H1 (cell line): Measurements from ENCODE around the gene PEX19. TPM values are rescaled to one million over a fixed set of nuclear protein-coding genes. Genes with fewer than 3 reads are reported as not detected.

Experiments
- BCL11A ChIP-seq, 2 experiments: IDR thresholded peaks; one replicate each; pipeline ENCODE4 v1.6.1; 2011; ENCODE audit warnings: low read depth in 2 of 2, low read length in 2 of 2, mild to moderate bottlenecking in 2 of 2
- BRCA1 ChIP-seq: IDR thresholded peaks from 2 replicates; pipeline ENCODE4 v1.6.1; 2012; ENCODE audit warnings: low read depth, low read length, improper control_type of control experiment
- EP300 ChIP-seq, 2 experiments: IDR thresholded peaks; 1 replicate in 1 of 2; 2 replicates in 1 of 2; pipeline ENCODE4 v1.6.1; 2011 to 2012; ENCODE audit warnings: low read depth in 2 of 2, low read length in 2 of 2, mild to moderate bottlenecking in 2 of 2, borderline replicate concordance in 1 of 2, inconsistent platforms in 1 of 2, moderate library complexity in 1 of 2
- GTF2F1 ChIP-seq: IDR thresholded peaks from 2 replicates; pipeline ENCODE4 v1.6.1; 2012; ENCODE audit warnings: low read depth, low read length, improper control_type of control experiment, borderline replicate concordance
- NRF1 ChIP-seq: IDR thresholded peaks from 2 replicates; pipeline ENCODE4 v1.6.1; 2011; ENCODE audit warnings: mild to moderate bottlenecking, low read depth, low read length, improper control_type of control experiment
- PHF8 ChIP-seq: fragments of 200-600 bp; sonication (generic); conservative IDR thresholded peaks from 2 replicates; pipeline ENCODE4 v1.7.1; 2012; ENCODE audit warnings: low read depth, mild to moderate bottlenecking, inconsistent platforms, low read length, moderate library complexity
- SIX5 ChIP-seq: IDR thresholded peaks from 2 replicates; pipeline ENCODE4 v1.6.1; 2011; ENCODE audit warnings: mild to moderate bottlenecking, low read depth, low read length
- SP2 ChIP-seq: IDR thresholded peaks from 2 replicates; pipeline ENCODE4 v1.6.1; 2012; ENCODE audit warnings: mild to moderate bottlenecking, low read length, inconsistent platforms
- SRF ChIP-seq: IDR thresholded peaks from 2 replicates; pipeline ENCODE4 v1.6.1; 2011; ENCODE audit warnings: mild to moderate bottlenecking, low read depth, low read length, moderate library complexity
- ZNF274 ChIP-seq: IDR thresholded peaks from 2 replicates; pipeline ENCODE4 v1.7.0; 2012; ENCODE audit warnings: low read length, borderline replicate concordance; ENCODE audit errors: extremely low read depth
- polyA plus RNA-seq, 7 experiments: library from polyadenylated mRNA; depleted of rRNA in 3 of 7; stranded (reverse) in 5 of 7; unstranded in 2 of 7; fragments of >200 nt in 5 of 7; fragments of 200-250 nt in 2 of 7; gene quantifications; 1 replicate in 5 of 7; 2 replicates in 1 of 7; 4 replicates in 1 of 7; pipeline versions ENCODE4 v1.2.1 to v1.2.3, GENCODE V29; 2011 to 2013; ENCODE audit warnings: missing spikeins in 2 of 7, mixed read lengths in 2 of 7
- total RNA-seq: library from RNA; stranded (reverse); fragmentation: NEBNext Ultra II Directional; extraction: Animal tissue kit (Norgen Biotek cat#: 25700); gene quantifications from 2 replicates; pipeline ENCODE4 v1.2.1, GENCODE V29; 2021
- TF ChIP-seq, protein P1 (sequence below): fragments of 300-600 bp; sonication (generic); IDR thresholded peaks from 2 replicates; pipeline ENCODE4 v1.7.1; 2012; ENCODE audit warnings: low read length, moderate library complexity, mild to moderate bottlenecking, inconsistent platforms; ENCODE audit not compliant: insufficient replicate concordance
- TF ChIP-seq, protein P2 (sequence below): IDR thresholded peaks from 2 replicates; pipeline ENCODE4 v1.6.1; 2012; ENCODE audit warnings: inconsistent platforms

PEX19 gene
- total and polyA plus RNA-seq, 2 of the 8 experiments (the other 6 are each of a cell fraction or from before 2014, with no cell fraction given) = 50.4 to 80.2 TPM

DNA sequence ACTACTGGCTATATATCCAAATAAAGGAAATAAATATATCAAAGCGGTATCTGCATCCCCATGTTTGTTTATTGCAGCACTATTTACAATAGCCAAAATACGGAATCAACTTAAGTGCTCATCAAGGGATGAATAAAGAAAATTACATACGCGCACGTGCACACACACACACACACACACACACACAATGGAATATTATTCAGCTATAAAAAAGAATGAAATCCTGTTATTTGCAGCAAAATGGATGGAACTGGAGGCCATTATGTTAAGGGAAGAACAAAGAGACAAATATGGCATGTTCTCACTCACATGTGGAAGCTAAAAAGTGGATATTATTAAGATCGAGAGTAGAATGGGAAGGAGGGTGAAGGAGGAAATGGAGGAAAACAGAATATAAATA is 37.9 kb upstream of the PEX19 start (continued):
- TF ChIP-seq, protein P1, sequence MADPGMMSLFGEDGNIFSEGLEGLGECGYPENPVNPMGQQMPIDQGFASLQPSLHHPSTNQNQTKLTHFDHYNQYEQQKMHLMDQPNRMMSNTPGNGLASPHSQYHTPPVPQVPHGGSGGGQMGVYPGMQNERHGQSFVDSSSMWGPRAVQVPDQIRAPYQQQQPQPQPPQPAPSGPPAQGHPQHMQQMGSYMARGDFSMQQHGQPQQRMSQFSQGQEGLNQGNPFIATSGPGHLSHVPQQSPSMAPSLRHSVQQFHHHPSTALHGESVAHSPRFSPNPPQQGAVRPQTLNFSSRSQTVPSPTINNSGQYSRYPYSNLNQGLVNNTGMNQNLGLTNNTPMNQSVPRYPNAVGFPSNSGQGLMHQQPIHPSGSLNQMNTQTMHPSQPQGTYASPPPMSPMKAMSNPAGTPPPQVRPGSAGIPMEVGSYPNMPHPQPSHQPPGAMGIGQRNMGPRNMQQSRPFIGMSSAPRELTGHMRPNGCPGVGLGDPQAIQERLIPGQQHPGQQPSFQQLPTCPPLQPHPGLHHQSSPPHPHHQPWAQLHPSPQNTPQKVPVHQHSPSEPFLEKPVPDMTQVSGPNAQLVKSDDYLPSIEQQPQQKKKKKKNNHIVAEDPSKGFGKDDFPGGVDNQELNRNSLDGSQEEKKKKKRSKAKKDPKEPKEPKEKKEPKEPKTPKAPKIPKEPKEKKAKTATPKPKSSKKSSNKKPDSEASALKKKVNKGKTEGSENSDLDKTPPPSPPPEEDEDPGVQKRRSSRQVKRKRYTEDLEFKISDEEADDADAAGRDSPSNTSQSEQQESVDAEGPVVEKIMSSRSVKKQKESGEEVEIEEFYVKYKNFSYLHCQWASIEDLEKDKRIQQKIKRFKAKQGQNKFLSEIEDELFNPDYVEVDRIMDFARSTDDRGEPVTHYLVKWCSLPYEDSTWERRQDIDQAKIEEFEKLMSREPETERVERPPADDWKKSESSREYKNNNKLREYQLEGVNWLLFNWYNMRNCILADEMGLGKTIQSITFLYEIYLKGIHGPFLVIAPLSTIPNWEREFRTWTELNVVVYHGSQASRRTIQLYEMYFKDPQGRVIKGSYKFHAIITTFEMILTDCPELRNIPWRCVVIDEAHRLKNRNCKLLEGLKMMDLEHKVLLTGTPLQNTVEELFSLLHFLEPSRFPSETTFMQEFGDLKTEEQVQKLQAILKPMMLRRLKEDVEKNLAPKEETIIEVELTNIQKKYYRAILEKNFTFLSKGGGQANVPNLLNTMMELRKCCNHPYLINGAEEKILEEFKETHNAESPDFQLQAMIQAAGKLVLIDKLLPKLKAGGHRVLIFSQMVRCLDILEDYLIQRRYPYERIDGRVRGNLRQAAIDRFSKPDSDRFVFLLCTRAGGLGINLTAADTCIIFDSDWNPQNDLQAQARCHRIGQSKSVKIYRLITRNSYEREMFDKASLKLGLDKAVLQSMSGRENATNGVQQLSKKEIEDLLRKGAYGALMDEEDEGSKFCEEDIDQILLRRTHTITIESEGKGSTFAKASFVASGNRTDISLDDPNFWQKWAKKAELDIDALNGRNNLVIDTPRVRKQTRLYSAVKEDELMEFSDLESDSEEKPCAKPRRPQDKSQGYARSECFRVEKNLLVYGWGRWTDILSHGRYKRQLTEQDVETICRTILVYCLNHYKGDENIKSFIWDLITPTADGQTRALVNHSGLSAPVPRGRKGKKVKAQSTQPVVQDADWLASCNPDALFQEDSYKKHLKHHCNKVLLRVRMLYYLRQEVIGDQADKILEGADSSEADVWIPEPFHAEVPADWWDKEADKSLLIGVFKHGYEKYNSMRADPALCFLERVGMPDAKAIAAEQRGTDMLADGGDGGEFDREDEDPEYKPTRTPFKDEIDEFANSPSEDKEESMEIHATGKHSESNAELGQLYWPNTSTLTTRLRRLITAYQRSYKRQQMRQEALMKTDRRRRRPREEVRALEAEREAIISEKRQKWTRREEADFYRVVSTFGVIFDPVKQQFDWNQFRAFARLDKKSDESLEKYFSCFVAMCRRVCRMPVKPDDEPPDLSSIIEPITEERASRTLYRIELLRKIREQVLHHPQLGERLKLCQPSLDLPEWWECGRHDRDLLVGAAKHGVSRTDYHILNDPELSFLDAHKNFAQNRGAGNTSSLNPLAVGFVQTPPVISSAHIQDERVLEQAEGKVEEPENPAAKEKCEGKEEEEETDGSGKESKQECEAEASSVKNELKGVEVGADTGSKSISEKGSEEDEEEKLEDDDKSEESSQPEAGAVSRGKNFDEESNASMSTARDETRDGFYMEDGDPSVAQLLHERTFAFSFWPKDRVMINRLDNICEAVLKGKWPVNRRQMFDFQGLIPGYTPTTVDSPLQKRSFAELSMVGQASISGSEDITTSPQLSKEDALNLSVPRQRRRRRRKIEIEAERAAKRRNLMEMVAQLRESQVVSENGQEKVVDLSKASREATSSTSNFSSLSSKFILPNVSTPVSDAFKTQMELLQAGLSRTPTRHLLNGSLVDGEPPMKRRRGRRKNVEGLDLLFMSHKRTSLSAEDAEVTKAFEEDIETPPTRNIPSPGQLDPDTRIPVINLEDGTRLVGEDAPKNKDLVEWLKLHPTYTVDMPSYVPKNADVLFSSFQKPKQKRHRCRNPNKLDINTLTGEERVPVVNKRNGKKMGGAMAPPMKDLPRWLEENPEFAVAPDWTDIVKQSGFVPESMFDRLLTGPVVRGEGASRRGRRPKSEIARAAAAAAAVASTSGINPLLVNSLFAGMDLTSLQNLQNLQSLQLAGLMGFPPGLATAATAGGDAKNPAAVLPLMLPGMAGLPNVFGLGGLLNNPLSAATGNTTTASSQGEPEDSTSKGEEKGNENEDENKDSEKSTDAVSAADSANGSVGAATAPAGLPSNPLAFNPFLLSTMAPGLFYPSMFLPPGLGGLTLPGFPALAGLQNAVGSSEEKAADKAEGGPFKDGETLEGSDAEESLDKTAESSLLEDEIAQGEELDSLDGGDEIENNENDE = no peak
- TF ChIP-seq SP2 = no peak
- no peak for TF ChIP-seq GTF2F1
- no peak for TF ChIP-seq NRF1
- TF ChIP-seq EP300 (IDR thresholded peaks at IDR 0.05; ENCODE audit: borderline replicate concordance in 1 of 2, low read depth in 2 of 2, low read length in 2 of 2) = no peak
- no peak for TF ChIP-seq SRF
- TF ChIP-seq, protein P2, sequence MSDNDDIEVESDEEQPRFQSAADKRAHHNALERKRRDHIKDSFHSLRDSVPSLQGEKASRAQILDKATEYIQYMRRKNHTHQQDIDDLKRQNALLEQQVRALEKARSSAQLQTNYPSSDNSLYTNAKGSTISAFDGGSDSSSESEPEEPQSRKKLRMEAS = no peak
- TF ChIP-seq SIX5 = no peak
- TF ChIP-seq BRCA1 = no peak
- TF ChIP-seq BCL11A (IDR thresholded peaks at IDR 0.05; ENCODE audit: low read depth in 2 of 2, low read length in 2 of 2) = no peak
- no peak for TF ChIP-seq PHF8
- no peak for TF ChIP-seq ZNF274
